ENCODE measurements around the gene MPHOSPH9.
"Not testable (repeated sequence)": the region's sequence is repeated elsewhere in the genome, so short reads cannot be mapped to it uniquely, and the experiment has no call there.

The MPHOSPH9 gene

DNA sequence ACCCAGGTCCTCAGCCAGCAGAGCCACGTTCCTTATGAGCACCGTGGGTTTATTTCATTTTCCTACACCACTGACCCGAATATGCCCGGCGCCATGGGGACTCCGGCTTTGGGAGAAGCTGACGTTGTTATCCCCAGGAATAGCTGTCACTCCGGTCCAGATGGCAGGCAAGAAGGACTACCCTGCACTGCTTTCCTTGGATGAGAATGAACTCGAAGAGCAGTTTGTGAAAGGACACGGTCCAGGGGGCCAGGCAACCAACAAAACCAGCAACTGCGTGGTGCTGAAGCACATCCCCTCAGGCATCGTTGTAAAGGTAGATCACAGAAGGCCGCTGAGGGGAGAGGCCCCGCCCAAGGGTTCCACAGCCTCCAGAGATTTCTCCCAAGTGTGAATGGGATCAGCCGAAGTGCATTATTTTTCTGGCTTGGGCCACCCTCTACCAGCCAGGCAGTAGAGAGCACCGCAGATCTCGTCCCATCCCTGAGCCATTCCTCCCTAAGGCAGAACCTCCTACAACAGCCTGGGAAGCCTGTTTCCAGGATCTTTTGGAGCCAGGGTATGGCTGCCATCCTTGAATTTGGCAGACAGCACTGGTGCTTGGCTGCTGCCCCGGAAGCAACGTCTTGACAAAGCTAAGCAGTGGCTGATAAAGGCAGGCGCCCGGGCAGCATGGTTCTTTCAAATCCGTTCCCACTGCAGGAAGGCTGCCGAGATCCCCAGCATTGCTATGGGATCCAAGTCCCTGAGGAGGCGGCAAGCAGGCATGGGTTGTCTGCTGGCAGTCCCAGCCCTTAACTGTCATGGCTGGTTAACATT lies 20.9 kb upstream of the MPHOSPH9 start:
- no peak for DNase-seq

GRCh38 chr12:123252365-123252764 lies 19.4 kb upstream of the MPHOSPH9 start:
- not testable (repeated sequence) for DNase-seq

GRCh38 chr12:123251403-123252076 lies 18.6 kb upstream of the MPHOSPH9 start:
- no peak for DNase-seq

DNA sequence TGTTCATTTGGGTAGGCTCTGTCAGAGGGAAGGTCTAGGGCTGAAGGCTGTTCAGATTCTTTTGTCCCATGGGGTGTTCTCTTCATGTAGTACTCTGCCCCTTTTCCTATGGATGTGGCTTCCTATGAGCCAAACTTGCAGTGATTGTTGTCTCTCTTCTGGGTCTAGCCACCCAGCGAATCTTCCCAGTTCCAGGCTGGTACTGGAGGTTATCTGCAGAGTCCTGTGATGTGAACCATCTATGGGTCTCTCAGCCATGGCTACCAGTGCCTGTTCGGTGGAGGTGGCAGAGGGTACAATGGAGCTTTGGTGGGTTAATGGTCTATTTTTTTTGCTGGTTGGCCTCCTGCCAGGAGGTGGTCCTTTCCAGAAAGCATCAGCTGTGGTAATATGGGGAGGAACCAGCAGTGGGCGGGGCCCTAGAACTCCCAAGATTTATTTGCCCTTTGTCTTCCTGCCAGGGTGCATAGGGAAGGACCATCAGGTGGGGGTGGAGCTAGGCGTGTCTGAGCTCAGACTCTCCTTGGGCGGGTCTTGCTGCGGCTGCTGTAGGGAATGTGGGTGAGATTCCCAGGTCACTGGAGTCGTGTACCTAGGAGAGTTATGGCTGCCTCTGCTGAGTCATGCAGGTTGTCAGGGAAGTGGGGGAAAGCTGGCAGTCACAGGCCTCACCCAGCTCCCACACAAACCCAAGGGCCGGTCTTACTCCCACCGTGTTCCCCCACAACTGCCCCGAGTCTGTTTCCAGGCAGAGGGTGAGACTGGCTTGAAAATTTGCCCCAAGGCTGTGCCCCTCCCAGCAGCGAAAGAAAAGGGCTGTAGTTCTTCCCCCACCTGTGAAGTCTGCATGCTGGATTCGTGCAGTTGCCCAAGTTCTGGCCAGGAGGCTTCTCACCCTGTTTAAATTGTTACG lies 17.8 kb upstream of the MPHOSPH9 start:
- no peak for DNase-seq

DNA sequence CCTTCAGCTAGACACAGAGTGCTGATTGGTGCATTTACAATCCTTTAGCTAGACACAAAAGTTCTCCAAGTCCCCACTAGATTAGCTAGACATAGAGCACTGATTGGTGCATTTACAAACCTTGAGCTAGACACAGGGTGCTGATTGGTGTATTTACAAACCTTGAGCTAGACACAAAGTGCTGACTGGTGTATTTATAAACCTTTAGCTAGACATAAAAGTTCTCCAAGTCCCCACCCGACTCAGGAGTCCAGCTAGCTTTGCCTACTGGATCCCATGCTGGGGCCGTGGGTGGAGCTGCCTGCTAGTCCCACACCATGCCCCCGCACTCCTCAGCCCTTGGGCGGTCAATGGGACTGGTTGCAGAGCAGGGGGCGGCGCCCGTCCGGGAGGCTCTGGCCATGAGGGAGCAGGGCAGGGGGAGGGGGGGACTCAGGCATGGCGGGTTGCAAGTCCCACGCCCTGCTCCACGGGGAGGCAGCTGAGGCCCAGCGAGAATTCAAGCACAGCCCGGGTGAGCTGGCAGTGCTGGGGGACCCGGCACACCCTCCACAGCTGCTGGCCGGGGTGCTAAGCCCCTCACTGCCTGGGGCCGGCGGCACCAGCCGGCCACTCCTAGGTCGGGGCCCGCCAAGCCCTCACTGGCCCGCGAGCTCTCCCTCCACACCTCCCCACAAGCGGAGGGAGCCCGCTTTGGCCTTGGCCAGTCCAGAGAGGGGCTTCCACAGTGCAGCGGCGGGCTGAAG lies 16.2 kb upstream of the MPHOSPH9 start:
- DNase-seq: not testable (repeated sequence)

GRCh38 chr12:123248129-123248528 lies 15.2 kb upstream of the MPHOSPH9 start:
- DNase-seq: not testable (repeated sequence)

DNA sequence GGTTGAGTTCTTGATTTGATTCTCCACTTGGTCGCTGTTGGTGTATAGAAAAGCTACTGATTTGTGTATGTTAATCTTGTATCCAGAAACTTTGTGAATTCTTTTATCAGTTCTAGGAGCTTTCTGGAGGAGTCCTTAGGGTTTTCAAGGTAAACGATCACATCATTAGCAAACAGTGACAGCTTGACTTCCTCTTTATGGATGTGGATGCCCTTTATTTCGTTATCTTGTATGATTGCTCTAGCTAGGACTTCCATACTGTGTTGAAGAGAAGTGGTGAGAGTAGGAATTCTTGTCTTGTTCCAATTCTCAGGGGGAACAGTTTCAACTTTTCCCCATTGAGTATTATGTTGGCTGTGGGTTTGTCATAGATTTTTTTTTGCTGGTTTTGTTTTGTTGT lies 12.7 kb upstream of the MPHOSPH9 start:
- no peak for DNase-seq

DNA sequence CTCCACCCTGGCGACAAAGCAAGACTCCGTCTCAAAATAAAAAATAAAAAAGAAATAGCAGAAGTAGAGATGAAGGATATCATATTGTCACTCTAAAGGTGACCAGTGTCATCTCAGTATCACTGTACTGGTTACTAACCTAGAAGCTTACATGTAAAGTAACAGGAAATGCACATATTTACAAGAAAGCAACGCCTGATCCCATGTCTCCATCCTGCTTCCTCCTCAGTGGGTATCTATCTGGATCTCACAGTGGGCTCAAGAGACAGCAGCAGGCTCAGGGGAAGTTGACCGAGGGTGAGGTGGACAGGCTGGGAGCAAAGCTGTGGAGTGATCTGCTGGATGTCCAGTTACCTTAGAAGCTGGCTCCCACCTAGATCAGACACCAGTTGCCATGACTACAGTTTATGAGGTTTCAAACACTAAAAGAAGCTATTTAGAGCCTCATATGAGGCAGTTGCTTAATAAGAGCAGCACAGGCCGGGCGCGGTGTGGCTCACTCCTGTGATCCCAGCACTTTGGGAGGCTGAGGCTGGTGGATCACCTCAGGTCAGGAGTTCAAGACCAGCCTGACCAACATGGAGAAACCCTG lies 10.8 kb upstream of the MPHOSPH9 start:
- DNase-seq: no peak

- peak; percentile 38 for DNase-seq
These were observed 9.4 kb upstream of the MPHOSPH9 start for GRCh38 chr12:123242116-123242904.

DNA sequence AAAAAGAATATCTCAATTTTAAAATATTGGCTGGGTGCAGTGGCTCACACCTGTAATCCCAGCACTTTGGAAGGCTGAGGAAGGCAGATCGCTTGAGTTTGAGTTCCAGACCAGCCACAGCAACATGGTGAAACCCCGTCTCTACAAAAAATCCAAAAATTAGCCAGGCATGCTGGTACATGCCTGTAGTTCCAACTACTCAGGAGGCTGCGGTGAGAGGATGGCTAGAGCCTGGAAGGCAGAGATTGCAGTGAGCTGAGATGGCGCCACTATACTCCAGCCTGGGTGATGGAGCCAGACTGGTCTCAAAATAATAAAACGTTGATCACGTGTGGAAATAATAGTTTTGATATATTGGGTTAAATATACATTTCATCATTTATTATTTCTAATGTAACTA lies 6.0 kb upstream of the MPHOSPH9 start:
- no peak for DNase-seq

GRCh38 chr12:123238330-123238682 lies 5.4 kb upstream of the MPHOSPH9 start:
- no peak for DNase-seq

GRCh38 chr12:123237646-123238329 lies 4.8 kb upstream of the MPHOSPH9 start:
- peak; percentile 74 for DNase-seq

- peak; percentile 24 for DNase-seq
These were observed 766 bp upstream of the MPHOSPH9 start for GRCh38 chr12:123233505-123234308.

DNA sequence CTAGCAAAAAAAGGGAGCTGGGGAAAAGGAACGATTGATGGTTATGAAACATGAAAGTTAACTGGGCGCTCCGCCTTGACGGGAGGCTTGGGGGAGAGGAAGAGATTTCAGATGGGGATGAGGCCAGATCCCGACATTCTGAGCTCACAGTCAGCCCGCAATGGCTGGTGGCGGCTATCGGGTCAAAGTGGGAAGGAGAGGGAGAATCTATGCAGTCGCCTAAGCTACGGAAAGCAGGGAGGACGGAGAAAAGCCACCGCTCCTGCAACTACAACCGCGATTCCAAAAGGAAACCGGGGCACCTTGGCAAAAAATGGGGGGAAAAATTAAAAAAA lies 502 bp downstream of the MPHOSPH9 start:
- DNase-seq: no peak

DNA sequence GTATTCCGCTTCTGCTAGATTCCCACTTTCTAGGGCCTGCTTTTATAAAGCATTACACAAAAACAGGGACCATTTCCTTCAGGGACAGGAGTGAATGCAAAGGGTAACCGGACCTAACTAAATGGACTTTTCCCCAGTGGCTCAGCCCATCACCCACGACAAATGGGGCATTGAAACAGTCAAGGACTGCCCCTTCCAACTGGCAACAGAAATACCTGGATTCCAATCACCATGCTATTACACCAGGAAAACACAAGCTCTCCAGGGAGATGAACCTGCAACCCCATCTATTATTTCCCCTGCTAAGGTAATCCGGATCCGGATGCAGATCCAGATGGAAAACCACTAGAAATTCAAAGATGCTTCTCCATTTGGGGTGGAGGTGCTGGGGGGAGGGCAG lies 1.0 kb downstream of the MPHOSPH9 start:
- DNase-seq: no peak

DNA sequence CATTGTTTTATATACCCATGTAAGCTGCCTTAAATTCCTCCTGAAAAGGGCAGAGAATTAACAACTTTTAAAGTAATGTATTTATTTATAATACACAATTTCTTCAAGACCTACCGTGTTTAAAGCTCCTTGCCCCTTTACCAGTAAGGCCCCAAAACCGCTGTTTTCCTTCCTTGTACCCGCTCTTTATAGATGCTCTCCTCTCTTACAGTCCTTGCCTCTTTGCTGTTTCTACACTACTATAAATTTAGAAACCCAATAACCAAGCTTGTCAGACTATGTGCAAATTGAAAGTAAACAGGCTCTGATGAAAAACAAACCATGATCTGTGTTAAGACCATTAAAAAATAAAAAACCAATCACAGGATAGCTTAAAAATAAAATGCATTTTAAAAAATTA lies 3.9 kb downstream of the MPHOSPH9 start:
- no peak for DNase-seq

DNA sequence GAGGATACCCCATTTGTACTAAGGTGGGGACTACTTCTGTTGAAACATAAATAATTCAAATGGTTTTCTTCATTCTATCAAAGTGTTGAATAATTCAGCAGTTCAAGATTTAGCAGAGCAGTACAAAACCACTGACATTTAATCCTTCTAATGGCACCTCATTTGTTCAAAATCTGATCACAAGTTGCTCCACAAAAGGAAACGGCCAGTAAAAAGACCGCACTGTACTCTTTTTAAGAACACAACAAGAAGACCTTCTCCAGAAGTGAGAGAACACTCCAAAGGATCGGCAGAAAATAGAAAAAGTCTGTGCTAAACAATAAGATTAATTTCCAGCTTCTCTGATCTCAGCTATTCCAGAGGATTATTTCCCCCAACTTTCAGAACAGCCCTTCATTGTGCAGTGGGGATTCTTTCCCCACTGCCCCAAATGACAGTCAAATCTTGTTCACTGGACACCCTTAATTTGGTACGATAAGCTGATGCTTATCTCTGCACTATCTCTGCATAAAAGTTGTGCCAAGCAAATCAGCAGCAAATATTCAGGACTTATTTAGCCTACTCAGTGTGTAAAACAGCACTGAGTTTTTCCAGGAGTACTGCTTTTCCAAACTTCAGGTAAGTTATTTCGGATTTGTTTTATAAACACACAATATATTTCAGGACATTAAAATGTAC lies 5.2 kb downstream of the MPHOSPH9 start:
- no peak for DNase-seq

DNA sequence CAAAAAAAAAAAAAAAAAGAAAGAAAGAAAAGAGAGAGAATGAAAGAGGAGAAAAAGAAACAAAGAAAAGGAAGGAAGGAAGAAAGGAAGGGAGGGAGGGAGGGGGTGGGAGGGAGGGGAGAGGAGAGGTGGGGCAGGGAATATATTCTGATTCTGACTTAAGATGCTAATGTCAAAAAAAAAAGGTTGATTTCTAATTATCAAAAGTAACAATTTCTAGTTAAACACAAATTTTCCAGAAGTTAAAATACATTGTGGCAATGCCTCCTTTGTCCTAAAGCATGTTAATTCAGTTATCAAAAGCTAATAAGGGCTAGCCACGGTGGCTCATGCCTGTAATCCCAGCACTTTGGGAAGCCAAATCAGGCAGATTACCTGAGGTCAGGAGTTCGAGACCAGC lies 7.5 kb downstream of the MPHOSPH9 start:
- DNase-seq: no peak

DNA sequence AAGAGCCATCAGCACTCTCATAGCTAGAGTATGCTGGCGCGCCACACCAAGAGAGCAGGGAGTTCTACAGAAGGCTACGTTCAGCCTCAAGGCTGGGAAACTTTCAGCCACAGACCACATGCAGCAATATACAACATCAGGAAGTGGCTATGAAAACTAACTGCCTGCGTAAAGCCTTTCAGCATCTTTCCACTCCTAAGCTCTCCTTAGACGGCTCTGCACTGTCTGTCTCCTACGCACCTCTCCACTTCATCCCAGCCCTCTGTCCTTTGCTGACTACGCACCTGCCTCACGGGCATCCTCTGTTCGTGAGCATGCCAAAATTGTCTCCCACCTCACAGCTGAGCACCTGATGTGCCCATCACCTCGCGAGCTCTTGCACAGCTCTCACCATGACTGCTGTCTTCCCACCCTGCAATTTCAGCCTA lies 9.7 kb downstream of the MPHOSPH9 start:
- DNase-seq: no peak
